CD4-positive, alpha-beta memory T cell (primary cell): Measurements from ENCODE around the gene FFAR2. TPM values are rescaled to one million over a fixed set of nuclear protein-coding genes. Genes with fewer than 3 reads are reported as not detected.

Experiments used
- CTCF ChIA-PET: fragments of 350-600 bp; sonication (Branson Sonifier 250); formaldehyde crosslinking; loops from one replicate; lab custom pipeline; 2021; ENCODE audit warnings: inconsistent platforms; ENCODE audit not compliant: partially characterized antibody; lab: Charles Lee
- POLR2A ChIA-PET: fragments of 350-600 bp; sonication (Branson Sonifier 250); formaldehyde crosslinking; loops from one replicate; lab custom pipeline; 2021; ENCODE audit not compliant: partially characterized antibody; lab: Charles Lee
- DNase-seq, 5 donors: peaks; one replicate each; pipeline versions ENCODE4 v3.0.0 to v3.0.0-alpha.2; 2020 to 2022; ENCODE audit warnings: mixed read lengths in 1 of 5
- H3K27ac ChIP-seq: one replicate; pipeline ENCODE4 v1.7.0; 2013; ENCODE audit warnings: low read depth, low read length
- H3K27me3 ChIP-seq: 2 replicates; pipeline ENCODE4 v1.7.0; 2013; ENCODE audit warnings: mild to moderate bottlenecking, low read length, moderate library complexity; ENCODE audit not compliant: insufficient read depth
- H3K36me3 ChIP-seq: 2 replicates; pipeline ENCODE4 v1.7.0; 2013; ENCODE audit warnings: mild to moderate bottlenecking, low read length, moderate library complexity; ENCODE audit not compliant: insufficient read depth
- H3K4me1 ChIP-seq: 2 replicates; pipeline ENCODE4 v1.7.0; 2013; ENCODE audit warnings: mild to moderate bottlenecking, low read length, moderate library complexity; ENCODE audit not compliant: insufficient read depth
- H3K4me3 ChIP-seq, 2 donors: one replicate each; pipeline ENCODE4 v1.7.0; 2013; ENCODE audit warnings: low read length in 2 of 2, mild to moderate bottlenecking in 1 of 2
- H3K9me3 ChIP-seq, 2 donors: one replicate each; pipeline ENCODE4 v1.7.0; 2013; ENCODE audit warnings: low read length in 2 of 2, control low read depth in 1 of 2; ENCODE audit not compliant: control insufficient read depth in 1 of 2
- H3K27ac Mint-ChIP-seq, 7 donors: one replicate each; pipeline ENCODE4 v1.8.0; 2020 to 2021; ENCODE audit warnings: mixed read lengths in 7 of 7, mild to moderate bottlenecking in 6 of 7, inconsistent platforms in 3 of 7, moderate library complexity in 3 of 7
- H3K27me3 Mint-ChIP-seq, 2 donors: one replicate each; pipeline ENCODE4 v1.8.0; 2020 to 2021; ENCODE audit warnings: mixed read lengths in 2 of 2
- H3K36me3 Mint-ChIP-seq, 2 donors: one replicate each; pipeline ENCODE4 v1.8.0; 2020 to 2021; ENCODE audit warnings: mixed read lengths in 2 of 2, inconsistent platforms in 1 of 2, mild to moderate bottlenecking in 1 of 2
- H3K4me1 Mint-ChIP-seq, 4 donors: one replicate each; pipeline ENCODE4 v1.8.0; 2020 to 2021; ENCODE audit warnings: mixed read lengths in 4 of 4, mild to moderate bottlenecking in 1 of 4
- H3K4me3 Mint-ChIP-seq, 8 donors: one replicate each; pipeline ENCODE4 v1.8.0; 2020 to 2021; ENCODE audit warnings: mixed read lengths in 8 of 8, mild to moderate bottlenecking in 7 of 8, moderate library complexity in 6 of 8, inconsistent platforms in 3 of 8
- H3K9me3 Mint-ChIP-seq, 8 donors: one replicate each; pipeline ENCODE4 v1.8.0; 2020 to 2021; ENCODE audit warnings: mixed read lengths in 8 of 8, mild to moderate bottlenecking in 5 of 8, inconsistent platforms in 3 of 8, moderate library complexity in 1 of 8
- intact Hi-C: fragments of 100-400 bp; cut with micrococcal nuclease; formaldehyde crosslinking; loops from one replicate; pipeline ENCODE4 v1.15.1; 2023
- polyA plus RNA-seq, 2 donors: library from polyadenylated mRNA; unstranded; fragments of 300-500 nt; fragmentation: Illumina TruSeq; gene quantifications; one replicate each; pipeline ENCODE4 v1.2.3, GENCODE V29; 2021
- total RNA-seq, 2 experiments: library from RNA; stranded (reverse); gene quantifications; one replicate each; pipeline ENCODE4 v1.2.3, GENCODE V29; 2021

The FFAR2 gene
- total and polyA plus RNA-seq, 4 experiments from 2014 or later = 0.15 TPM; not detected in 3

- Histone ChIP-seq H3K9me3 (no peaks in the 10 kb centered on the region), H3K36me3 (no peaks in the 10 kb centered on the region), H3K27me3 (no peaks in the 10 kb centered on the region), H3K4me1 (no peaks in the 10 kb centered on the region), H3K27ac (no peak overlapping the region), H3K4me3 (no peak overlapping the region)
- H3K4me1 Mint-ChIP-seq = peaks cover 0 to 1% (median 0%) of the 10 kb centered on the region in 4 donors
- no peaks in the 10 kb centered on the region for H3K9me3 Mint-ChIP-seq
- H3K27me3 Mint-ChIP-seq = peaks cover 3 to 5% of the 10 kb centered on the region in 2 donors
- H3K4me3 Mint-ChIP-seq = no peak overlapping the region
- POLR2A ChIA-PET = no interaction called here
- H3K36me3 Mint-ChIP-seq = no peaks in the 10 kb centered on the region
- no peak for DNase-seq
- CTCF ChIA-PET = no interaction called here
- intact Hi-C loops = no loop called here
- no peak overlapping the region for H3K27ac Mint-ChIP-seq
Observed at GRCh38 chr19:35484252-35485036, 36.4 kb downstream of the FFAR2 start.

- intact Hi-C loops = no loop called here
- no peaks in the 10 kb centered on the region for H3K36me3 Mint-ChIP-seq
- Histone ChIP-seq H3K4me1 (no peaks in the 10 kb centered on the region), H3K27me3 (no peaks in the 10 kb centered on the region), H3K4me3 (no peak overlapping the region), H3K27ac (no peak overlapping the region), H3K9me3 (no peaks in the 10 kb centered on the region), H3K36me3 (no peaks in the 10 kb centered on the region)
- peaks cover 0 to 1% (median 0%) of the 10 kb centered on the region in 4 donors for H3K4me1 Mint-ChIP-seq
- no peak for DNase-seq
- H3K27me3 Mint-ChIP-seq = peaks cover 9 to 10% of the 10 kb centered on the region in 2 donors
- H3K4me3 Mint-ChIP-seq = no peak overlapping the region
- no peaks in the 10 kb centered on the region for H3K9me3 Mint-ChIP-seq
- CTCF ChIA-PET = interaction anchor here (1.9 to 2.1 kb wide), 2 partner anchors 9 to 133 kb away, joined by 4 to 16 read pairs; no protein-coding TSS in a partner anchor
- POLR2A ChIA-PET = no interaction called here
- H3K27ac Mint-ChIP-seq = no peak overlapping the region
Observed at GRCh38 chr19:35486268-35486708, 38.2 kb downstream of the FFAR2 start.

- H3K9me3 ChIP-seq = no peaks in the 10 kb centered on the region
- POLR2A ChIA-PET = no interaction called here
- peaks cover 13% of the 10 kb centered on the region in 2 donors for H3K27me3 Mint-ChIP-seq
- intact Hi-C loops = no loop called here
- no peaks in the 10 kb centered on the region for H3K27me3 ChIP-seq
- DNase-seq = no peak
- H3K4me1 Mint-ChIP-seq = peaks cover 0 to 1% (median 0%) of the 10 kb centered on the region in 4 donors
- H3K27ac Mint-ChIP-seq = no peak overlapping the region
- H3K27ac ChIP-seq = no peak overlapping the region
- H3K4me1 ChIP-seq = no peaks in the 10 kb centered on the region
- H3K36me3 ChIP-seq = no peaks in the 10 kb centered on the region
- H3K36me3 Mint-ChIP-seq = no peaks in the 10 kb centered on the region
- no peaks in the 10 kb centered on the region for H3K9me3 Mint-ChIP-seq
- CTCF ChIA-PET = interaction anchor here (0.6 to 2.8 kb wide), 5 partner anchors 7 to 135 kb away, joined by 3 to 16 read pairs (median 4); no protein-coding TSS in a partner anchor
- no peak overlapping the region for H3K4me3 Mint-ChIP-seq
- H3K4me3 ChIP-seq = no peak overlapping the region
Observed at GRCh38 chr19:35487656-35488182, 39.7 kb downstream of the FFAR2 start.

GRCh38 chr19:35488677-35489076, 40.6 kb downstream of the FFAR2 start:
- H3K4me3 Mint-ChIP-seq = no peak overlapping the region
- no peak for DNase-seq
- intact Hi-C loops = no loop called here
- Histone ChIP-seq H3K4me1 (no peaks in the 10 kb centered on the region), H3K36me3 (no peaks in the 10 kb centered on the region), H3K4me3 (no peak overlapping the region), H3K27me3 (no peaks in the 10 kb centered on the region), H3K27ac (no peak overlapping the region), H3K9me3 (no peaks in the 10 kb centered on the region)
- ChIA-PET POLR2A (no interaction called here), CTCF (interaction anchor here (1.4 to 2.8 kb wide), 2 partner anchors 22 to 136 kb away, joined by 3 to 12 read pairs; no protein-coding TSS in a partner anchor)
- no peaks in the 10 kb centered on the region for H3K9me3 Mint-ChIP-seq
- H3K36me3 Mint-ChIP-seq = no peaks in the 10 kb centered on the region
- peaks cover 0 to 1% (median 0%) of the 10 kb centered on the region in 4 donors for H3K4me1 Mint-ChIP-seq
- H3K27me3 Mint-ChIP-seq = peaks cover 11 to 15% of the 10 kb centered on the region in 2 donors
- no peak overlapping the region for H3K27ac Mint-ChIP-seq

- Histone ChIP-seq H3K27ac (no peak within 1 kb of the TSS), H3K27me3 (no peaks in the 10 kb centered on the region), H3K4me3 (no peak within 1 kb of the TSS), H3K4me1 (peaks cover 4% of the 10 kb centered on the region), H3K36me3 (no peaks in the 10 kb centered on the region), H3K9me3 (no peaks in the 10 kb centered on the region)
- ChIA-PET CTCF (interaction anchor here (1.6 to 2.8 kb wide), 2 partner anchors 137 kb away, joined by 7 to 12 read pairs; no protein-coding TSS in a partner anchor), POLR2A (no interaction called here)
- Mint-ChIP-seq H3K9me3 (no peaks in the 10 kb centered on the region), H3K27me3 (peaks cover 13 to 21% of the 10 kb centered on the region in 2 donors), H3K4me3 (no peak within 1 kb of the TSS), H3K36me3 (no peaks in the 10 kb centered on the region), H3K4me1 (peaks cover 0 to 6% (median 4%) of the 10 kb centered on the region in 4 donors), H3K27ac (peak within 1 kb of the TSS in 1 of 7 donors; percentile 18)
- no peak for DNase-seq
- intact Hi-C loops = no loop called here
Observed at GRCh38 chr19:35490364-35490763, 42.3 kb downstream of the FFAR2 start, which contains the start of gene KRTDAP. TSS of gene KRTDAP (minus strand) at chr19:35490464. CDS start at chr19:35490442, 22 bp downstream.

- DNase-seq = no peak
- H3K27ac Mint-ChIP-seq = no peak overlapping the region
- Histone ChIP-seq H3K9me3 (no peaks in the 10 kb centered on the region), H3K4me1 (peaks cover 7% of the 10 kb centered on the region), H3K27me3 (no peaks in the 10 kb centered on the region), H3K4me3 (no peak overlapping the region), H3K36me3 (no peaks in the 10 kb centered on the region), H3K27ac (no peak overlapping the region)
- no peaks in the 10 kb centered on the region for H3K36me3 Mint-ChIP-seq
- CTCF ChIA-PET = interaction anchor here (0.5 to 1.6 kb wide), 4 partner anchors 18 to 149 kb away, joined by 3 to 7 read pairs (median 4); no protein-coding TSS in a partner anchor
- intact Hi-C loops = no loop called here
- no peak overlapping the region for H3K4me3 Mint-ChIP-seq
- peaks cover 11 to 21% of the 10 kb centered on the region in 2 donors for H3K27me3 Mint-ChIP-seq
- no peaks in the 10 kb centered on the region for H3K9me3 Mint-ChIP-seq
- peaks cover 0 to 9% (median 6%) of the 10 kb centered on the region in 4 donors for H3K4me1 Mint-ChIP-seq
- POLR2A ChIA-PET = no interaction called here
Observed at GRCh38 chr19:35491836-35492360, 43.8 kb downstream of the FFAR2 start.

- ChIA-PET CTCF (interaction anchor here (0.9 to 5.0 kb wide), 3 partner anchors 25 to 427 kb away, joined by 3 to 69 read pairs (median 3); no protein-coding TSS in a partner anchor), POLR2A (no interaction called here)
- Histone ChIP-seq H3K36me3 (no peaks in the 10 kb centered on the region), H3K4me1 (peaks cover 7% of the 10 kb centered on the region), H3K9me3 (no peaks in the 10 kb centered on the region), H3K4me3 (no peak overlapping the region), H3K27ac (no peak overlapping the region), H3K27me3 (no peaks in the 10 kb centered on the region)
- intact Hi-C loops = no loop called here
- no peak overlapping the region for H3K27ac Mint-ChIP-seq
- no peak for DNase-seq
- no peak overlapping the region for H3K4me3 Mint-ChIP-seq
- H3K36me3 Mint-ChIP-seq = no peaks in the 10 kb centered on the region
- H3K27me3 Mint-ChIP-seq = peaks cover 11 to 18% of the 10 kb centered on the region in 2 donors
- no peaks in the 10 kb centered on the region for H3K9me3 Mint-ChIP-seq
- peaks cover 0 to 9% (median 6%) of the 10 kb centered on the region in 4 donors for H3K4me1 Mint-ChIP-seq
Observed at GRCh38 chr19:35493971-35494370, 45.9 kb downstream of the FFAR2 start.
